A549 (cell line): ENCODE measurements around the gene PPARA.

Source experiments
- CTCF ChIP-seq: fragments of >200 bp; sonication (Bioruptor Twin); formaldehyde crosslinking; IDR thresholded peaks from 3 replicates; pipeline ENCODE4 v1.5.1; 2016
- KDM5A ChIP-seq: fragments of 200-600 bp; sonication (generic); IDR thresholded peaks from 2 replicates; pipeline ENCODE4 v1.6.1; 2016; ENCODE audit warnings: antibody characterized with exemption, mild to moderate bottlenecking
- TF ChIP-seq, protein P1 (sequence below): fragments of 250-450 bp; sonication (Bioruptor Pico); IDR thresholded peaks from 2 replicates; pipeline ENCODE4 v1.5.0; 2021; ENCODE audit warnings: mild to moderate bottlenecking, moderate library complexity, borderline replicate concordance

DNA sequence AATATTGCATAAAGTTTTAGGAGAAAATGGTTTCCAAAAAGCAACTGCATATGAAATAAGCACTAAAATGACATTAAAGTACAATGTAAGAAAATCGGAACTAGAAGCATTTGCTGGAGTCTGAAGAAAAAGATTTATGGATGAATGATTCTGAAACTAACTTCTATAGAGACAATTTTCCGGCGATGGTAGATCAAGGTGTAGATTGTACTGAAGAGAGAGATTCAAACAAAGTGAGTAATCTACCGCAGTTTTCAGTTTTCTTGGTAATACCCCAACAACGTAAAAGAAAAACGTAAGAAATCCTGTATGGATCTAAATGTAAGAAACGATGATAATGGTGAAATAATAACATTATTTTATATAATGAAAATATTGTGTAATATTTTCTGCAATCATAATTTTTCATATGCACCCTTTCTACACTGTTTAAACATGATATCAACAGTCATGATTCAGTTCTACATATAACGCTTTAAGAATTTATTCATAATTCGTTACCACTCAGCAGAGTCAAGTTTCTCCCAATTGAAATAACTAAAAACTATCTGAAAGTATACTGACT, 101.6 kb downstream of the PPARA start:
- TF ChIP-seq, protein P1, sequence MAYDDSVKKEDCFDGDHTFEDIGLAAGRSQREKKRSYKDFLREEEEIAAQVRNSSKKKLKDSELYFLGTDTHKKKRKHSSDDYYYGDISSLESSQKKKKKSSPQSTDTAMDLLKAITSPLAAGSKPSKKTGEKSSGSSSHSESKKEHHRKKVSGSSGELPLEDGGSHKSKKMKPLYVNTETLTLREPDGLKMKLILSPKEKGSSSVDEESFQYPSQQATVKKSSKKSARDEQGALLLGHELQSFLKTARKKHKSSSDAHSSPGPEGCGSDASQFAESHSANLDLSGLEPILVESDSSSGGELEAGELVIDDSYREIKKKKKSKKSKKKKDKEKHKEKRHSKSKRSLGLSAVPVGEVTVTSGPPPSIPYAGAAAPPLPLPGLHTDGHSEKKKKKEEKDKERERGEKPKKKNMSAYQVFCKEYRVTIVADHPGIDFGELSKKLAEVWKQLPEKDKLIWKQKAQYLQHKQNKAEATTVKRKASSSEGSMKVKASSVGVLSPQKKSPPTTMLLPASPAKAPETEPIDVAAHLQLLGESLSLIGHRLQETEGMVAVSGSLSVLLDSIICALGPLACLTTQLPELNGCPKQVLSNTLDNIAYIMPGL, result no peak
- TF ChIP-seq CTCF, result no peak
- no peak for TF ChIP-seq KDM5A
